Ishikawa (cell line): Measurements from ENCODE around the gene ESPN.

Source experiments
- EP300 ChIP-seq: IDR thresholded peaks from 2 replicates; pipeline ENCODE4 v1.6.1; 2012; ENCODE audit warnings: borderline replicate concordance
- MAX ChIP-seq: IDR thresholded peaks from 2 replicates; pipeline ENCODE4 v1.6.1; 2012
- REST ChIP-seq: IDR thresholded peaks from 2 replicates; pipeline ENCODE4 v1.6.1; 2012; ENCODE audit warnings: low read depth, mild to moderate bottlenecking
- TAF1 ChIP-seq: IDR thresholded peaks from 2 replicates; pipeline ENCODE4 v1.6.1; 2012; ENCODE audit warnings: low read depth, mild to moderate bottlenecking
- ZBTB7A ChIP-seq: IDR thresholded peaks from 2 replicates; pipeline ENCODE4 v1.6.1; 2012; ENCODE audit warnings: low read depth

GRCh38 chr1:6393400-6394187 lies 31.0 kb upstream of the ESPN start, which contains the start of gene ACOT7:
- no peak for TF ChIP-seq REST
- TF ChIP-seq TAF1 = no peak; the same call in 1 of the 2 replicates
- TF ChIP-seq MAX = peak; percentile 94
- TF ChIP-seq ZBTB7A = peak; percentile 43; the same call in 1 of the 2 replicates
- TF ChIP-seq EP300 = no peak
